ENCODE measurements around the gene SLC5A8.

- TF ChIP-seq, protein P1, sequence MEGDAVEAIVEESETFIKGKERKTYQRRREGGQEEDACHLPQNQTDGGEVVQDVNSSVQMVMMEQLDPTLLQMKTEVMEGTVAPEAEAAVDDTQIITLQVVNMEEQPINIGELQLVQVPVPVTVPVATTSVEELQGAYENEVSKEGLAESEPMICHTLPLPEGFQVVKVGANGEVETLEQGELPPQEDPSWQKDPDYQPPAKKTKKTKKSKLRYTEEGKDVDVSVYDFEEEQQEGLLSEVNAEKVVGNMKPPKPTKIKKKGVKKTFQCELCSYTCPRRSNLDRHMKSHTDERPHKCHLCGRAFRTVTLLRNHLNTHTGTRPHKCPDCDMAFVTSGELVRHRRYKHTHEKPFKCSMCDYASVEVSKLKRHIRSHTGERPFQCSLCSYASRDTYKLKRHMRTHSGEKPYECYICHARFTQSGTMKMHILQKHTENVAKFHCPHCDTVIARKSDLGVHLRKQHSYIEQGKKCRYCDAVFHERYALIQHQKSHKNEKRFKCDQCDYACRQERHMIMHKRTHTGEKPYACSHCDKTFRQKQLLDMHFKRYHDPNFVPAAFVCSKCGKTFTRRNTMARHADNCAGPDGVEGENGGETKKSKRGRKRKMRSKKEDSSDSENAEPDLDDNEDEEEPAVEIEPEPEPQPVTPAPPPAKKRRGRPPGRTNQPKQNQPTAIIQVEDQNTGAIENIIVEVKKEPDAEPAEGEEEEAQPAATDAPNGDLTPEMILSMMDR (IDR thresholded peaks at IDR 0.05; ENCODE audit: low read depth, low read length, poor library complexity, severe bottlenecking): no peak
- no peak for TF ChIP-seq EZH2phosphoT487 (IDR thresholded peaks at IDR 0.05; ENCODE audit: borderline replicate concordance, low read length)
These were observed 6.8 kb upstream of the SLC5A8 start for GRCh38 chr12:101216810-101217209.

Data from DOHH2 (cell line).